Limb (tissue), 2 donors: ENCODE data around the gene BSN.
A peak's percentile ranks its signal among the peaks of the same experiment; 100 is the strongest.
"Not testable (repeated sequence)": the region's sequence is repeated elsewhere in the genome, so short reads cannot be mapped to it uniquely, and the experiment has no call there.

ENCODE experiments used
- DNase-seq, 2 donors: peaks; one replicate each; pipeline ENCODE4 v3.0.0-alpha.2; 2016; ENCODE audit errors: extremely low spot score in 2 of 2

Gene BSN

GRCh38 chr3:49535971-49536874 lies 18.1 kb upstream of the BSN start:
- DNase-seq, result no peak

- DNase-seq, result no peak
Measured at GRCh38 chr3:49536875-49537533, 17.3 kb upstream of the BSN start.

GRCh38 chr3:49539659-49540560 lies 14.4 kb upstream of the BSN start:
- peak; percentile 91 to 95 for DNase-seq

GRCh38 chr3:49552087-49552486 lies 2.2 kb upstream of the BSN start:
- no peak for DNase-seq

GRCh38 chr3:49553324-49553691 lies 969 bp upstream of the BSN start:
- DNase-seq, result no peak

- DNase-seq, result peak in 1 of 2 donors; percentile 83
Measured at GRCh38 chr3:49554633-49555265, 472 bp downstream of the BSN start.

- no peak for DNase-seq
Measured at GRCh38 chr3:49556500-49557275, 2.4 kb downstream of the BSN start.

- no peak for DNase-seq
Measured at GRCh38 chr3:49563040-49563578, 8.8 kb downstream of the BSN start.

GRCh38 chr3:49563766-49564165 lies 9.5 kb downstream of the BSN start:
- no peak for DNase-seq

GRCh38 chr3:49566312-49566711 lies 12.0 kb downstream of the BSN start:
- DNase-seq, result no peak

GRCh38 chr3:49567406-49567805 lies 13.1 kb downstream of the BSN start:
- no peak for DNase-seq

GRCh38 chr3:49568965-49569364 lies 14.7 kb downstream of the BSN start:
- no peak for DNase-seq

GRCh38 chr3:49570028-49570654 lies 15.9 kb downstream of the BSN start:
- DNase-seq, result no peak

- DNase-seq, result no peak
Measured at GRCh38 chr3:49582177-49582576, 27.9 kb downstream of the BSN start.

GRCh38 chr3:49585261-49585755 lies 31.0 kb downstream of the BSN start:
- not testable (repeated sequence) for DNase-seq

GRCh38 chr3:49591615-49592014 lies 37.3 kb downstream of the BSN start:
- no peak for DNase-seq

- no peak for DNase-seq
Measured at GRCh38 chr3:49593041-49593440, 38.8 kb downstream of the BSN start.

GRCh38 chr3:49600781-49601180 lies 46.5 kb downstream of the BSN start:
- DNase-seq, result no peak

- no peak for DNase-seq
Measured at GRCh38 chr3:49601358-49602048, 47.2 kb downstream of the BSN start.
